ENCODE data around the gene PTPRR. TPM values are rescaled to one million over a fixed set of nuclear protein-coding genes. Genes with fewer than 3 reads are reported as not detected.

Gene PTPRR
- total RNA-seq, 2 experiments from 2014 or later: not detected

DNA sequence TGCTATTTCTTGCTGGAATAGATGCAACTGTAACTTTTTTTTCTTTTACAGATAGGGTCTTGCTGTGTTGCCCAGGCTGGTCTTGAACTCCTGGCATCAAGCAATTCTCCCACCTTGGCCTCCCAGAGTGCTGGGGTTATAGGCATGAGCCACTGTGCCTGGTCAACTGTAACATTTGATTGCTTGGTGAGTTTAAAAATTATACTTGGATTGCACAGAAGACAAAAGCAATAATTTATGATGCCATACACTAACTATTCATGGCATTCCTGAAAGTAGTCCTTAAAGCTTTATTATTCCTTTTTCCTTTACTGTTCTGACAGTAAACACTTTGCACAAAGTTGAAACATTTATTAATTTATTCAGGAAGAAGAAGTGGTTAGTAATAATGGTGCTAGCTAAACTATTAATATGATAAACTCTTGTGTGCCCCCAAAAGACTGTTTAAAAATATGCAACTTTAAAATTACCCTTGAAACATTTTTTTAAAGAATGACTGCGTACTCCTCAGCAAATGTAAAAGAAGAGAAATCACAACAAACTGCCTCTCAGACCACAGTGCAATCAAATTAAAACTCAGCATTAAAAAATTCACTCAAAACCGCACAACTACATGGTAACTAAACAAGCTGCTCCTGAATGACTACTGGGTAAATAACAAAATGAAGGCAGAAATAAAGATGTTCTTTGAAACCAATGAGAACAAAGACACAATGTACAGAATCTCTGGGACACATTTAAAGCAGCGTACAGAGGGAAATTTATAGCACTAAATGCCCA lies 291.6 kb downstream of the PTPRR start:
- intact Hi-C loops (cut with micrococcal nuclease; ENCODE audit: unreplicated experiment): no loop called here
- H2AFZ ChIP-seq (ENCODE audit: low read length): no peak overlapping the region
- ChIA-PET CTCF (ENCODE audit: unreplicated experiment) (no interaction called here), POLR2A (interaction anchor here (1.5 kb wide), 1 partner anchor 14 kb away, joined by 3 read pairs; no protein-coding TSS in a partner anchor)
- no peaks in the 10 kb centered on the region for H3K9me2 ChIP-seq (ENCODE audit: insufficient read depth, low read length)
- no peaks in the 10 kb centered on the region for H3K36me3 ChIP-seq (ENCODE audit: insufficient read depth, low read length)
- DNase-seq (ENCODE audit: low spot score): no peak
- H3K4me2 ChIP-seq (ENCODE audit: low read length): no peak overlapping the region
- H3K27ac ChIP-seq (ENCODE audit: low read depth, low read length, poor library complexity, severe bottlenecking): no peak overlapping the region
- H3K9me3 ChIP-seq (ENCODE audit: low read length): no peaks in the 10 kb centered on the region
- BruUV-seq (replicated peaks): no TSS peak
- H4K20me1 ChIP-seq (ENCODE audit: insufficient read depth, low read length): no peaks in the 10 kb centered on the region
- H3K79me2 ChIP-seq (ENCODE audit: insufficient read depth, low read depth, low read length): no peaks in the 10 kb centered on the region
- TF ChIP-seq, protein P1, sequence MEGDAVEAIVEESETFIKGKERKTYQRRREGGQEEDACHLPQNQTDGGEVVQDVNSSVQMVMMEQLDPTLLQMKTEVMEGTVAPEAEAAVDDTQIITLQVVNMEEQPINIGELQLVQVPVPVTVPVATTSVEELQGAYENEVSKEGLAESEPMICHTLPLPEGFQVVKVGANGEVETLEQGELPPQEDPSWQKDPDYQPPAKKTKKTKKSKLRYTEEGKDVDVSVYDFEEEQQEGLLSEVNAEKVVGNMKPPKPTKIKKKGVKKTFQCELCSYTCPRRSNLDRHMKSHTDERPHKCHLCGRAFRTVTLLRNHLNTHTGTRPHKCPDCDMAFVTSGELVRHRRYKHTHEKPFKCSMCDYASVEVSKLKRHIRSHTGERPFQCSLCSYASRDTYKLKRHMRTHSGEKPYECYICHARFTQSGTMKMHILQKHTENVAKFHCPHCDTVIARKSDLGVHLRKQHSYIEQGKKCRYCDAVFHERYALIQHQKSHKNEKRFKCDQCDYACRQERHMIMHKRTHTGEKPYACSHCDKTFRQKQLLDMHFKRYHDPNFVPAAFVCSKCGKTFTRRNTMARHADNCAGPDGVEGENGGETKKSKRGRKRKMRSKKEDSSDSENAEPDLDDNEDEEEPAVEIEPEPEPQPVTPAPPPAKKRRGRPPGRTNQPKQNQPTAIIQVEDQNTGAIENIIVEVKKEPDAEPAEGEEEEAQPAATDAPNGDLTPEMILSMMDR (conservative IDR thresholded peaks at IDR 0.05; ENCODE audit: low read length): no peak
- TF ChIP-seq EZH2phosphoT487 (IDR thresholded peaks at IDR 0.05; ENCODE audit: borderline replicate concordance, low read depth, low read length): no peak
- H3K4me1 ChIP-seq (ENCODE audit: insufficient read depth, low read length, poor library complexity, severe bottlenecking): no peaks in the 10 kb centered on the region
- H3K4me3 ChIP-seq (ENCODE audit: low read depth, low read length, poor library complexity, severe bottlenecking): no peak overlapping the region

DNA sequence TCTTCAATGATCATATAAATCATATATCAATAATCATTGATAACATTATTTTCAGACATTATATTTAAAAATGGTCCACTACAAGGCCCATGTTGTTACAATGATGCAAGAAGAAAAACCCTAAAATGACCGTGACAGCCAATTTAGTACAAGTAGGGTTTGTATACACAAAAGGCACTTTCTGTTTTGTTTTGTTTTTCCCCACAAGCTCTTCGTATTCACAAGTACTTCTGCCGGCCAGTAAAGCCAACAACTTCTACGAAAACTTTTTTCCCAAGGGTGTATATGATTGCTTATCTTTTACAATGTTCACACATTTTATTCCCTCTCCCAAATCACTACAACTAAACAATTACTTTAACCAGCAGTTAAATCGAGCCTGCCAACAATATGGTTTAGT lies 292.9 kb downstream of the PTPRR start:
- H3K36me3 ChIP-seq (ENCODE audit: insufficient read depth, low read length): no peaks in the 10 kb centered on the region
- H3K4me1 ChIP-seq (ENCODE audit: insufficient read depth, low read length, poor library complexity, severe bottlenecking): no peaks in the 10 kb centered on the region
- no peak for DNase-seq (ENCODE audit: low spot score)
- no peaks in the 10 kb centered on the region for H3K79me2 ChIP-seq (ENCODE audit: insufficient read depth, low read depth, low read length)
- no TSS peak for BruUV-seq (replicated peaks)
- TF ChIP-seq, protein P1 (conservative IDR thresholded peaks at IDR 0.05; ENCODE audit: low read length): no peak
- no peak for TF ChIP-seq EZH2phosphoT487 (IDR thresholded peaks at IDR 0.05; ENCODE audit: borderline replicate concordance, low read depth, low read length)
- intact Hi-C loops (cut with micrococcal nuclease; ENCODE audit: unreplicated experiment): no loop called here
- ChIA-PET CTCF (ENCODE audit: unreplicated experiment) (no interaction called here), POLR2A (no interaction called here)
- no peaks in the 10 kb centered on the region for H3K9me2 ChIP-seq (ENCODE audit: insufficient read depth, low read length)
- H3K4me3 ChIP-seq (ENCODE audit: low read depth, low read length, poor library complexity, severe bottlenecking): no peak overlapping the region
- no peaks in the 10 kb centered on the region for H4K20me1 ChIP-seq (ENCODE audit: insufficient read depth, low read length)
- H2AFZ ChIP-seq (ENCODE audit: low read length): no peak overlapping the region
- no peak overlapping the region for H3K4me2 ChIP-seq (ENCODE audit: low read length)
- no peak overlapping the region for H3K27ac ChIP-seq (ENCODE audit: low read depth, low read length, poor library complexity, severe bottlenecking)
- no peaks in the 10 kb centered on the region for H3K9me3 ChIP-seq (ENCODE audit: low read length)

DNA sequence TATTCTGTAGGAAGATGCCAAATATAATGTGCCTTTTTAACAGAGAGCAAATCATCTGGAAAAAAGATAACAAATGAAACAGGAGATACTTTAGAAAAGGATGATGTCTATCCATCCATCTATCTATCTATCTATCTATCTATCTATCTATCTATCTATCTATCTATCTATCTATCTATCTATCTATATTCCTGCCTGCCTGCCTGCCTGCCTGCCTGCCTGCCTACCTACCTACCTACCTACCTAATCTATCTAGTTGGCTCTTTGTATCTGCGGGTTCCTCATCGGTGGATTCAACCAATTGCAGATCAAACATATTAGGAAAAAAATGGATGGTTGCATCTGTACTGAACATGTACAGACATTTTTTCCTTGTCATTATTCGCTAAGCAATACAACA lies 294.4 kb downstream of the PTPRR start:
- H3K9me3 ChIP-seq (ENCODE audit: low read length): no peaks in the 10 kb centered on the region
- no peak for DNase-seq (ENCODE audit: low spot score)
- H3K27ac ChIP-seq (ENCODE audit: low read depth, low read length, poor library complexity, severe bottlenecking): no peak overlapping the region
- intact Hi-C loops (cut with micrococcal nuclease; ENCODE audit: unreplicated experiment): no loop called here
- TF ChIP-seq, protein P1 (conservative IDR thresholded peaks at IDR 0.05; ENCODE audit: low read length): no peak
- TF ChIP-seq EZH2phosphoT487 (IDR thresholded peaks at IDR 0.05; ENCODE audit: borderline replicate concordance, low read depth, low read length): no peak
- H4K20me1 ChIP-seq (ENCODE audit: insufficient read depth, low read length): no peaks in the 10 kb centered on the region
- H3K4me2 ChIP-seq (ENCODE audit: low read length): no peak overlapping the region
- H3K9me2 ChIP-seq (ENCODE audit: insufficient read depth, low read length): no peaks in the 10 kb centered on the region
- no TSS peak for BruUV-seq (replicated peaks)
- H3K4me3 ChIP-seq (ENCODE audit: low read depth, low read length, poor library complexity, severe bottlenecking): no peak overlapping the region
- no peaks in the 10 kb centered on the region for H3K79me2 ChIP-seq (ENCODE audit: insufficient read depth, low read depth, low read length)
- no peaks in the 10 kb centered on the region for H3K4me1 ChIP-seq (ENCODE audit: insufficient read depth, low read length, poor library complexity, severe bottlenecking)
- ChIA-PET CTCF (ENCODE audit: unreplicated experiment) (no interaction called here), POLR2A (no interaction called here)
- no peak overlapping the region for H2AFZ ChIP-seq (ENCODE audit: low read length)
- H3K36me3 ChIP-seq (ENCODE audit: insufficient read depth, low read length): no peaks in the 10 kb centered on the region
